ENCODE results near the gene KDM4B.

The KDM4B gene

GRCh38 chr19:5093297-5093928 lies 124.5 kb downstream of the KDM4B start:
- Histone ChIP-seq H3K27ac (peak overlapping the region in 5 of 21 experiments; percentile 16 to 80 (median 65)), H3K4me3 (no peak overlapping the region)

GRCh38 chr19:5093948-5094718 lies 125.2 kb downstream of the KDM4B start:
- Histone ChIP-seq H3K27ac (peak overlapping the region in 1 of 21 experiments; percentile 5), H3K4me3 (no peak overlapping the region)

GRCh38 chr19:5094768-5095567 lies 126.1 kb downstream of the KDM4B start:
- no peak overlapping the region for H3K27ac ChIP-seq
- H3K4me3 ChIP-seq, result no peak overlapping the region

GRCh38 chr19:5095568-5095850 lies 126.6 kb downstream of the KDM4B start:
- Histone ChIP-seq H3K27ac (no peak overlapping the region), H3K4me3 (no peak overlapping the region)

GRCh38 chr19:5096536-5096935 lies 127.6 kb downstream of the KDM4B start:
- Histone ChIP-seq H3K4me3 (no peak overlapping the region), H3K27ac (no peak overlapping the region)

GRCh38 chr19:5097331-5097930 lies 128.5 kb downstream of the KDM4B start:
- Histone ChIP-seq H3K27ac (no peak overlapping the region), H3K4me3 (no peak overlapping the region)

- Histone ChIP-seq H3K4me3 (no peak overlapping the region), H3K27ac (no peak overlapping the region)
Observed at GRCh38 chr19:5097959-5098623, 129.2 kb downstream of the KDM4B start.

GRCh38 chr19:5098646-5099045 lies 129.7 kb downstream of the KDM4B start:
- Histone ChIP-seq H3K27ac (no peak overlapping the region), H3K4me3 (no peak overlapping the region)

GRCh38 chr19:5099701-5100221 lies 130.8 kb downstream of the KDM4B start:
- Histone ChIP-seq H3K27ac (no peak overlapping the region), H3K4me3 (no peak overlapping the region)

GRCh38 chr19:5101871-5102270 lies 133.0 kb downstream of the KDM4B start:
- Histone ChIP-seq H3K4me3 (no peak overlapping the region), H3K27ac (no peak overlapping the region)

GRCh38 chr19:5102520-5102919 lies 133.6 kb downstream of the KDM4B start:
- no peak overlapping the region for H3K27ac ChIP-seq
- H3K4me3 ChIP-seq, result no peak overlapping the region

GRCh38 chr19:5103061-5103701 lies 134.3 kb downstream of the KDM4B start:
- peak overlapping the region in 4 of 21 experiments; percentile 8 to 67 (median 25) for H3K27ac ChIP-seq
- no peak overlapping the region for H3K4me3 ChIP-seq

GRCh38 chr19:5103812-5104410 lies 135.0 kb downstream of the KDM4B start:
- peak overlapping the region in 4 of 21 experiments; percentile 8 to 67 (median 25) for H3K27ac ChIP-seq
- H3K4me3 ChIP-seq, result no peak overlapping the region

- H3K27ac ChIP-seq, result no peak overlapping the region
- H3K4me3 ChIP-seq, result no peak overlapping the region
Observed at GRCh38 chr19:5104871-5105351, 136.0 kb downstream of the KDM4B start.

- Histone ChIP-seq H3K27ac (no peak overlapping the region), H3K4me3 (no peak overlapping the region)
Observed at GRCh38 chr19:5106191-5106726, 137.3 kb downstream of the KDM4B start.

GRCh38 chr19:5106971-5107370 lies 138.1 kb downstream of the KDM4B start:
- Histone ChIP-seq H3K27ac (no peak overlapping the region), H3K4me3 (no peak overlapping the region)

GRCh38 chr19:5107432-5108122 lies 138.7 kb downstream of the KDM4B start:
- no peak overlapping the region for H3K27ac ChIP-seq
- no peak overlapping the region for H3K4me3 ChIP-seq

GRCh38 chr19:5108123-5108596 lies 139.2 kb downstream of the KDM4B start:
- no peak overlapping the region for H3K4me3 ChIP-seq
- H3K27ac ChIP-seq, result no peak overlapping the region

All from skin epidermis (tissue), 12 donors.